ENCODE measurements around the gene DNHD1. TPM values are rescaled to one million over a fixed set of nuclear protein-coding genes. Genes with fewer than 3 reads are reported as not detected.

The DNHD1 gene
- total and polyA plus RNA-seq, 9 of the 15 experiments (the other 6 are each of a cell fraction or from before 2014, with no cell fraction given): 0.82 to 9.7 (median 3.8) TPM

DNA sequence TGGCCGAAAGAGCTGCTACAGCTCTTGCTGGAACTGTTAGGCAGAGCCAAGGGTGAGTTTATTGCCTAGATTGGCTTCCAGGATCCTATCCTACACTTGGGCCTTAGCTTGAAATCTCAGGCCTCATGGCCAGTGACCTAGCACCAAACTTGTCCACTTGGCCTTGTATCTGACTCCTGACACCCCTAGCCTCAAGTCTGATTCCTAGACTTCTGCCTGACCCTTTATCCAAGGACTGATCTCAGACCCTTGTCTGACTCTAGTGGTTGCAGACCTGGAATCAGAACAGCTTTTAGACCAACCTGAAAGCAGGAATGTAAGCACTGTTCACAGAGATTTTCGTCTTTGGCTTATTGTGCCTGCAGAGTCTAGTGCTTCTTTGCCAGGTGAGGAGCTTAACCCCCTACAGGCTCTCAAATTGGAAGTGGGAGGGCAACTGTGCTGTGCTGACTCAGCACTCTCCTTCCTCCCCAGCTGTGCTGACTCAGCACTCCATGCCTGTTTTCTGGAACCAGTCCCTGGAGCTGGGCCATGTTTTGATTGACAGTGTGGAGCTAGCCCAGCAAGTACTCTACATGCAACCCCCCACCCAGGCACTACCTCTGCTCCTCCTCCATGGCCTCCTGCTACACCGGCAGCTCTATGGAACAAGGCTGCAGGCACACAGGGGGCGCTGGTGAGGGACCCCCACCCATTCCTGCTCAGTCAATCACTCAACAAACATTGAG is 71.3 kb downstream of the DNHD1 start (continued):
- peak in 1 of 2 experiments; percentile 45; a peak in 2 of 4 replicates for TF ChIP-seq RCOR1 (IDR thresholded peaks at IDR 0.05; ENCODE audit: borderline replicate concordance in 1 of 2, low read depth in 2 of 2, low read length in 2 of 2)
- TF ChIP-seq ARHGAP35 (IDR thresholded peaks at IDR 0.05; ENCODE audit: partially characterized antibody): no peak
- TF ChIP-seq, protein P1, sequence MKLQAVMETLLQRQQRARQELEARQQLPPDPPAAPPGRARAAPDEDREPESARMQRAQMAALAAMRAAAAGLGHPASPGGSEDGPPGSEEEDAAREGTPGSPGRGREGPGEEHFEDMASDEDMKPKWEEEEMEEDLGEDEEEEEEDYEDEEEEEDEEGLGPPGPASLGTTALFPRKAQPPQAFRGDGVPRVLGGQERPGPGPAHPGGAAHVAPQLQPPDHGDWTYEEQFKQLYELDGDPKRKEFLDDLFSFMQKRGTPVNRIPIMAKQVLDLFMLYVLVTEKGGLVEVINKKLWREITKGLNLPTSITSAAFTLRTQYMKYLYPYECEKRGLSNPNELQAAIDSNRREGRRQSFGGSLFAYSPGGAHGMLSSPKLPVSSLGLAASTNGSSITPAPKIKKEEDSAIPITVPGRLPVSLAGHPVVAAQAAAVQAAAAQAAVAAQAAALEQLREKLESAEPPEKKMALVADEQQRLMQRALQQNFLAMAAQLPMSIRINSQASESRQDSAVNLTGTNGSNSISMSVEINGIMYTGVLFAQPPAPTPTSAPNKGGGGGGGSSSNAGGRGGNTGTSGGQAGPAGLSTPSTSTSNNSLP (IDR thresholded peaks at IDR 0.05; ENCODE audit: borderline replicate concordance, low read depth, low read length): peak; percentile 33; the same call in 1 of the 2 replicates
- TF ChIP-seq, protein P2, sequence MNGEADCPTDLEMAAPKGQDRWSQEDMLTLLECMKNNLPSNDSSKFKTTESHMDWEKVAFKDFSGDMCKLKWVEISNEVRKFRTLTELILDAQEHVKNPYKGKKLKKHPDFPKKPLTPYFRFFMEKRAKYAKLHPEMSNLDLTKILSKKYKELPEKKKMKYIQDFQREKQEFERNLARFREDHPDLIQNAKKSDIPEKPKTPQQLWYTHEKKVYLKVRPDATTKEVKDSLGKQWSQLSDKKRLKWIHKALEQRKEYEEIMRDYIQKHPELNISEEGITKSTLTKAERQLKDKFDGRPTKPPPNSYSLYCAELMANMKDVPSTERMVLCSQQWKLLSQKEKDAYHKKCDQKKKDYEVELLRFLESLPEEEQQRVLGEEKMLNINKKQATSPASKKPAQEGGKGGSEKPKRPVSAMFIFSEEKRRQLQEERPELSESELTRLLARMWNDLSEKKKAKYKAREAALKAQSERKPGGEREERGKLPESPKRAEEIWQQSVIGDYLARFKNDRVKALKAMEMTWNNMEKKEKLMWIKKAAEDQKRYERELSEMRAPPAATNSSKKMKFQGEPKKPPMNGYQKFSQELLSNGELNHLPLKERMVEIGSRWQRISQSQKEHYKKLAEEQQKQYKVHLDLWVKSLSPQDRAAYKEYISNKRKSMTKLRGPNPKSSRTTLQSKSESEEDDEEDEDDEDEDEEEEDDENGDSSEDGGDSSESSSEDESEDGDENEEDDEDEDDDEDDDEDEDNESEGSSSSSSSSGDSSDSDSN (IDR thresholded peaks at IDR 0.05; ENCODE audit: borderline replicate concordance in 1 of 2, low read depth in 2 of 2, low read length in 2 of 2): 0 out of 4 replicates have a peak, but pooled peaks of 1 of the 2 experiments have one; percentile 44
- peak; percentile 94 for TF ChIP-seq ZNF263 (CRISPR knock-in tag; IDR thresholded peaks at IDR 0.05; ENCODE audit: borderline replicate concordance)
- no peak for TF ChIP-seq ZNF280B (CRISPR knock-in tag; IDR thresholded peaks at IDR 0.05)
- TF ChIP-seq ZNF778 (CRISPR knock-in tag; IDR thresholded peaks at IDR 0.05): no peak
- no peak for TF ChIP-seq TSC22D4 (tag; IDR thresholded peaks at IDR 0.05)
- no peak for TF ChIP-seq IRF9 (tag; IDR thresholded peaks at IDR 0.05)
- TF ChIP-seq CHCHD3 (CRISPR knock-in tag; IDR thresholded peaks at IDR 0.05): no peak
- TF ChIP-seq, protein P3, sequence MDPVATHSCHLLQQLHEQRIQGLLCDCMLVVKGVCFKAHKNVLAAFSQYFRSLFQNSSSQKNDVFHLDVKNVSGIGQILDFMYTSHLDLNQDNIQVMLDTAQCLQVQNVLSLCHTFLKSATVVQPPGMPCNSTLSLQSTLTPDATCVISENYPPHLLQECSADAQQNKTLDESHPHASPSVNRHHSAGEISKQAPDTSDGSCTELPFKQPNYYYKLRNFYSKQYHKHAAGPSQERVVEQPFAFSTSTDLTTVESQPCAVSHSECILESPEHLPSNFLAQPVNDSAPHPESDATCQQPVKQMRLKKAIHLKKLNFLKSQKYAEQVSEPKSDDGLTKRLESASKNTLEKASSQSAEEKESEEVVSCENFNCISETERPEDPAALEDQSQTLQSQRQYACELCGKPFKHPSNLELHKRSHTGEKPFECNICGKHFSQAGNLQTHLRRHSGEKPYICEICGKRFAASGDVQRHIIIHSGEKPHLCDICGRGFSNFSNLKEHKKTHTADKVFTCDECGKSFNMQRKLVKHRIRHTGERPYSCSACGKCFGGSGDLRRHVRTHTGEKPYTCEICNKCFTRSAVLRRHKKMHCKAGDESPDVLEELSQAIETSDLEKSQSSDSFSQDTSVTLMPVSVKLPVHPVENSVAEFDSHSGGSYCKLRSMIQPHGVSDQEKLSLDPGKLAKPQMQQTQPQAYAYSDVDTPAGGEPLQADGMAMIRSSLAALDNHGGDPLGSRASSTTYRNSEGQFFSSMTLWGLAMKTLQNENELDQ (CRISPR knock-in tag; IDR thresholded peaks at IDR 0.05; ENCODE audit: borderline replicate concordance): no peak
- no peak for TF ChIP-seq SRSF1 (IDR thresholded peaks at IDR 0.05; ENCODE audit: low read depth, low read length)
- peak; percentile 22 for TF ChIP-seq NUFIP1 (IDR thresholded peaks at IDR 0.05; ENCODE audit: partially characterized antibody)
- TF ChIP-seq MAFF (IDR thresholded peaks at IDR 0.05; ENCODE audit: low read length): peak; percentile 100
